Effector memory CD8-positive, alpha-beta T cell (primary cell): ENCODE measurements around the gene ULBP3.
A peak's percentile ranks its signal among the peaks of the same experiment; 100 is the strongest.

Experiments used
- ATAC-seq: fragments of 150-1000 bp; cut with Tn5 transposase; replicated peaks from 2 replicates; pipeline ENCODE4 v1.10.0; 2021; ENCODE audit warnings: mild to moderate bottlenecking, moderate library complexity
- DNase-seq, 3 experiments: peaks; one replicate each; pipeline ENCODE4 v3.0.0; 2021
- H3K27ac Mint-ChIP-seq, 2 donors: one replicate each; pipeline ENCODE4 v1.8.0; 2022; ENCODE audit warnings: mild to moderate bottlenecking in 2 of 2, mixed read lengths in 2 of 2, moderate library complexity in 2 of 2
- H3K27me3 Mint-ChIP-seq, 2 donors: one replicate each; pipeline ENCODE4 v1.8.0; 2022; ENCODE audit warnings: mixed read lengths in 2 of 2
- H3K36me3 Mint-ChIP-seq: one replicate; pipeline ENCODE4 v1.8.0; 2022; ENCODE audit warnings: mild to moderate bottlenecking, moderate library complexity, mixed read lengths; ENCODE audit not compliant: insufficient read depth
- H3K4me1 Mint-ChIP-seq, 2 donors: one replicate each; pipeline ENCODE4 v1.8.0; 2022; ENCODE audit warnings: low read depth in 2 of 2, mixed read lengths in 2 of 2
- H3K4me3 Mint-ChIP-seq, 2 donors: one replicate each; pipeline ENCODE4 v1.8.0; 2022; ENCODE audit warnings: mild to moderate bottlenecking in 2 of 2, mixed read lengths in 2 of 2, moderate library complexity in 2 of 2
- H3K9me3 Mint-ChIP-seq, 2 donors: one replicate each; pipeline ENCODE4 v1.8.0; 2022; ENCODE audit warnings: mixed read lengths in 2 of 2
- total RNA-seq, 9 experiments: gene quantifications; one replicate each; lab custom pipeline; 2026; lab: John Stamatoyannopoulos, UW

ULBP3 gene
- 0.85 to 4.2 (median 2.4) reads per million in 9 experiments for total RNA-seq

- Mint-ChIP-seq H3K9me3 (no peaks in the 10 kb centered on the region), H3K4me1 (peaks cover 29 to 32% of the 10 kb centered on the region in 2 donors), H3K27ac (peak within 1 kb of the TSS; percentile 20 to 77), H3K36me3 (peaks cover 14% of the 10 kb centered on the region), H3K4me3 (peak within 1 kb of the TSS; percentile 80 to 91), H3K27me3 (peaks cover 0 to 6% of the 10 kb centered on the region in 2 donors)
- ATAC-seq (peak; percentile 76), DNase-seq (peak; percentile 33 to 46 (median 40))
These were observed at the start of gene ULBP3 for GRCh38 chr6:150068720-150069648. ULBP3 (minus strand) TSS chr6:150069121; CDS start chr6:150069066, 55 bp downstream.

- DNase-seq, result no peak
- no peaks in the 10 kb centered on the region for H3K9me3 Mint-ChIP-seq
- ATAC-seq, result no peak
- H3K27ac Mint-ChIP-seq, result peak overlapping the region in 1 of 2 donors; percentile 23
- no peak overlapping the region for H3K4me3 Mint-ChIP-seq
- peaks cover 5 to 10% of the 10 kb centered on the region in 2 donors for H3K4me1 Mint-ChIP-seq
- H3K27me3 Mint-ChIP-seq, result peaks cover 7 to 16% of the 10 kb centered on the region in 2 donors
- no peaks in the 10 kb centered on the region for H3K36me3 Mint-ChIP-seq
These were observed 49.7 kb upstream of the ULBP3 start for GRCh38 chr6:150118627-150119026.

GRCh38 chr6:150118203-150118602, 49.3 kb upstream of the ULBP3 start:
- H3K36me3 Mint-ChIP-seq, result no peaks in the 10 kb centered on the region
- H3K4me1 Mint-ChIP-seq, result peaks cover 5 to 6% of the 10 kb centered on the region in 2 donors
- ATAC-seq (no peak), DNase-seq (no peak)
- H3K4me3 Mint-ChIP-seq, result no peak overlapping the region
- peak overlapping the region in 1 of 2 donors; percentile 23 for H3K27ac Mint-ChIP-seq
- no peaks in the 10 kb centered on the region for H3K9me3 Mint-ChIP-seq
- peaks cover 7 to 15% of the 10 kb centered on the region in 2 donors for H3K27me3 Mint-ChIP-seq

- Mint-ChIP-seq H3K27ac (no peak overlapping the region), H3K27me3 (peaks cover 7 to 10% of the 10 kb centered on the region in 2 donors), H3K36me3 (no peaks in the 10 kb centered on the region), H3K9me3 (no peaks in the 10 kb centered on the region), H3K4me3 (no peak overlapping the region), H3K4me1 (peaks cover 5 to 6% of the 10 kb centered on the region in 2 donors)
- no peak for ATAC-seq
- DNase-seq, result no peak
These were observed 47.4 kb upstream of the ULBP3 start for GRCh38 chr6:150116200-150116800.

GRCh38 chr6:150115769-150116168, 46.8 kb upstream of the ULBP3 start:
- Mint-ChIP-seq H3K4me3 (no peak overlapping the region), H3K36me3 (no peaks in the 10 kb centered on the region), H3K27ac (no peak overlapping the region), H3K9me3 (no peaks in the 10 kb centered on the region), H3K27me3 (peaks cover 9 to 10% of the 10 kb centered on the region in 2 donors), H3K4me1 (peaks cover 5 to 6% of the 10 kb centered on the region in 2 donors)
- ATAC-seq (no peak), DNase-seq (no peak)

- peaks cover 9 to 10% of the 10 kb centered on the region in 2 donors for H3K27me3 Mint-ChIP-seq
- no peak overlapping the region for H3K27ac Mint-ChIP-seq
- no peaks in the 10 kb centered on the region for H3K36me3 Mint-ChIP-seq
- DNase-seq (no peak), ATAC-seq (no peak)
- no peak overlapping the region for H3K4me3 Mint-ChIP-seq
- H3K4me1 Mint-ChIP-seq, result no peaks in the 10 kb centered on the region
- no peaks in the 10 kb centered on the region for H3K9me3 Mint-ChIP-seq
These were observed 43.3 kb upstream of the ULBP3 start for GRCh38 chr6:150112233-150112632.

GRCh38 chr6:150102750-150103270, 33.9 kb upstream of the ULBP3 start:
- ATAC-seq (no peak), DNase-seq (no peak)
- no peak overlapping the region for H3K27ac Mint-ChIP-seq
- H3K9me3 Mint-ChIP-seq, result no peaks in the 10 kb centered on the region
- no peak overlapping the region for H3K4me3 Mint-ChIP-seq
- peaks cover 0 to 7% of the 10 kb centered on the region in 2 donors for H3K27me3 Mint-ChIP-seq
- H3K4me1 Mint-ChIP-seq, result no peaks in the 10 kb centered on the region
- H3K36me3 Mint-ChIP-seq, result no peaks in the 10 kb centered on the region

- no peaks in the 10 kb centered on the region for H3K4me1 Mint-ChIP-seq
- H3K36me3 Mint-ChIP-seq, result no peaks in the 10 kb centered on the region
- no peak overlapping the region for H3K4me3 Mint-ChIP-seq
- no peak for ATAC-seq
- H3K27ac Mint-ChIP-seq, result no peak overlapping the region
- H3K9me3 Mint-ChIP-seq, result no peaks in the 10 kb centered on the region
- DNase-seq, result no peak
- H3K27me3 Mint-ChIP-seq, result peaks cover 5 to 10% of the 10 kb centered on the region in 2 donors
These were observed 31.8 kb upstream of the ULBP3 start for GRCh38 chr6:150100745-150101144.

- ATAC-seq (no peak), DNase-seq (no peak)
- Mint-ChIP-seq H3K27me3 (peaks cover 12 to 17% of the 10 kb centered on the region in 2 donors), H3K4me1 (no peaks in the 10 kb centered on the region), H3K36me3 (no peaks in the 10 kb centered on the region), H3K4me3 (no peak overlapping the region), H3K27ac (no peak overlapping the region), H3K9me3 (no peaks in the 10 kb centered on the region)
These were observed 31.0 kb upstream of the ULBP3 start for GRCh38 chr6:150099953-150100352.

- no peak for ATAC-seq
- peaks cover 0 to 2% of the 10 kb centered on the region in 2 donors for H3K4me1 Mint-ChIP-seq
- peaks cover 17 to 22% of the 10 kb centered on the region in 2 donors for H3K27me3 Mint-ChIP-seq
- no peak overlapping the region for H3K4me3 Mint-ChIP-seq
- H3K36me3 Mint-ChIP-seq, result no peaks in the 10 kb centered on the region
- DNase-seq, result no peak
- H3K27ac Mint-ChIP-seq, result no peak overlapping the region
- no peaks in the 10 kb centered on the region for H3K9me3 Mint-ChIP-seq
These were observed 30.6 kb upstream of the ULBP3 start for GRCh38 chr6:150099546-150099945.

GRCh38 chr6:150098155-150098554, 29.2 kb upstream of the ULBP3 start:
- Mint-ChIP-seq H3K4me1 (peaks cover 0 to 2% of the 10 kb centered on the region in 2 donors), H3K9me3 (no peaks in the 10 kb centered on the region), H3K36me3 (no peaks in the 10 kb centered on the region), H3K27ac (no peak overlapping the region), H3K27me3 (peaks cover 23 to 28% of the 10 kb centered on the region in 2 donors), H3K4me3 (no peak overlapping the region)
- DNase-seq (no peak), ATAC-seq (no peak)

- Mint-ChIP-seq H3K9me3 (no peaks in the 10 kb centered on the region), H3K4me1 (peaks cover 0 to 2% of the 10 kb centered on the region in 2 donors), H3K27ac (no peak overlapping the region), H3K4me3 (no peak overlapping the region), H3K36me3 (no peaks in the 10 kb centered on the region), H3K27me3 (peaks cover 26 to 49% of the 10 kb centered on the region in 2 donors)
- DNase-seq (no peak), ATAC-seq (no peak)
These were observed 24.5 kb upstream of the ULBP3 start for GRCh38 chr6:150093397-150093796.

- peaks cover 0 to 2% of the 10 kb centered on the region in 2 donors for H3K4me1 Mint-ChIP-seq
- peaks cover 28 to 63% of the 10 kb centered on the region in 2 donors for H3K27me3 Mint-ChIP-seq
- H3K4me3 Mint-ChIP-seq, result no peak overlapping the region
- ATAC-seq (no peak), DNase-seq (no peak)
- H3K36me3 Mint-ChIP-seq, result no peaks in the 10 kb centered on the region
- no peak overlapping the region for H3K27ac Mint-ChIP-seq
- H3K9me3 Mint-ChIP-seq, result no peaks in the 10 kb centered on the region
These were observed 22.6 kb upstream of the ULBP3 start for GRCh38 chr6:150091476-150091875.
